GM23248 (cell line): ENCODE data around the gene PAM.

Experiments
- EZH2 ChIP-seq: fragments of 200-600 bp; sonication (generic); IDR thresholded peaks from 2 replicates; pipeline ENCODE4 v1.6.1; 2018; ENCODE audit warnings: antibody characterized with exemption, mild to moderate bottlenecking; ENCODE audit not compliant: insufficient read depth, poor library complexity, severe bottlenecking
- EZH2phosphoT487 ChIP-seq: fragments of 200-600 bp; sonication (generic); IDR thresholded peaks from 2 replicates; pipeline ENCODE4 v1.6.1; 2018; ENCODE audit warnings: antibody characterized with exemption, moderate library complexity, mild to moderate bottlenecking, low read depth; ENCODE audit not compliant: insufficient read depth

DNA sequence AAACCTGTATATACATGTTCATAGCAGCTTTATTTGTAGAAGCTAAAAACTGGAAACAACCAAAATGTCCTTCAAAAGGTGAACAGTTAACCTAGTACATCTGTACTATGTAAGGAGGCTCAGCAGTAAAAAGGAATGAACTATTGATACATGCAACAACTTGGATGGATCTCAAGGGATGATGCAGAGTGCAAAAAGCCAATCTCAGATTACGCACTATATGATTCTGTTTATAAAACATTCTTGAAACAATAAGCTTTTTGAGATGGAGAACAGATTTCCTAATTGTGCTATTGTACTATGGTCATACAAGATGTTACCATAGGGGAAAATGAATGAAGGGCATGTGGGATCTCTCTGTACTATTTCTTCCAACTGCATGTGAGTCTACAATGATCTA lies 88.9 kb downstream of the PAM start:
- TF ChIP-seq EZH2 (no peak), EZH2phosphoT487 (no peak)
